HG02571 (cell line): ENCODE results near the gene USP34.
"Not testable (repeated sequence)": the region's sequence is repeated elsewhere in the genome, so short reads cannot be mapped to it uniquely, and the experiment has no call there.

Experiments
- ATAC-seq: cut with Tn5 transposase; IDR thresholded peaks from one replicate; pipeline ENCODE4 v1.9.1; 2021; ENCODE audit warnings: mild to moderate bottlenecking, moderate library complexity; ENCODE audit not compliant: unreplicated experiment

Gene USP34

GRCh38 chr2:61254536-61254935, 216.4 kb downstream of the USP34 start:
- ATAC-seq: no peak

GRCh38 chr2:61253136-61253535, 217.8 kb downstream of the USP34 start:
- no peak for ATAC-seq

- ATAC-seq: no peak
These were observed 218.9 kb downstream of the USP34 start for GRCh38 chr2:61252031-61252430.

GRCh38 chr2:61249521-61250071, 221.3 kb downstream of the USP34 start:
- no peak for ATAC-seq

GRCh38 chr2:61247204-61247812, 223.6 kb downstream of the USP34 start:
- no peak for ATAC-seq

GRCh38 chr2:61244694-61245093, 226.2 kb downstream of the USP34 start:
- ATAC-seq: no peak

- ATAC-seq: no peak
These were observed 229.6 kb downstream of the USP34 start for GRCh38 chr2:61241266-61241665.

GRCh38 chr2:61238219-61239012, 232.5 kb downstream of the USP34 start:
- no peak for ATAC-seq

GRCh38 chr2:61235716-61236115, 235.2 kb downstream of the USP34 start:
- no peak for ATAC-seq

GRCh38 chr2:61233581-61233980, 237.3 kb downstream of the USP34 start:
- no peak for ATAC-seq

GRCh38 chr2:61229936-61230335, 241.0 kb downstream of the USP34 start:
- ATAC-seq: no peak

GRCh38 chr2:61222567-61222966, 248.3 kb downstream of the USP34 start:
- ATAC-seq: no peak

- no peak for ATAC-seq
These were observed 249.1 kb downstream of the USP34 start for GRCh38 chr2:61221819-61222218.

GRCh38 chr2:61220768-61221167, 250.1 kb downstream of the USP34 start:
- ATAC-seq: no peak

GRCh38 chr2:61218817-61219170, 252.1 kb downstream of the USP34 start:
- no peak for ATAC-seq

- no peak for ATAC-seq
These were observed 252.6 kb downstream of the USP34 start for GRCh38 chr2:61218076-61218816.

GRCh38 chr2:61214171-61214570, 256.7 kb downstream of the USP34 start:
- no peak for ATAC-seq

- ATAC-seq: no peak
These were observed 260.4 kb downstream of the USP34 start for GRCh38 chr2:61210332-61210981.

- no peak for ATAC-seq
These were observed 265.8 kb downstream of the USP34 start for GRCh38 chr2:61205132-61205531.

- ATAC-seq: no peak
These were observed 274.2 kb downstream of the USP34 start for GRCh38 chr2:61196671-61197070.

GRCh38 chr2:61194646-61195045, 276.2 kb downstream of the USP34 start:
- not testable (repeated sequence) for ATAC-seq
